ENCODE measurements around the gene IFT81. TPM values are rescaled to one million over a fixed set of nuclear protein-coding genes. Genes with fewer than 3 reads are reported as not detected.
"Not testable (repeated sequence)": the region's sequence is repeated elsewhere in the genome, so short reads cannot be mapped to it uniquely, and the experiment has no call there.

Gene IFT81
- total RNA-seq, 2 experiments from 2014 or later: 1.7 to 2.2 TPM

DNA sequence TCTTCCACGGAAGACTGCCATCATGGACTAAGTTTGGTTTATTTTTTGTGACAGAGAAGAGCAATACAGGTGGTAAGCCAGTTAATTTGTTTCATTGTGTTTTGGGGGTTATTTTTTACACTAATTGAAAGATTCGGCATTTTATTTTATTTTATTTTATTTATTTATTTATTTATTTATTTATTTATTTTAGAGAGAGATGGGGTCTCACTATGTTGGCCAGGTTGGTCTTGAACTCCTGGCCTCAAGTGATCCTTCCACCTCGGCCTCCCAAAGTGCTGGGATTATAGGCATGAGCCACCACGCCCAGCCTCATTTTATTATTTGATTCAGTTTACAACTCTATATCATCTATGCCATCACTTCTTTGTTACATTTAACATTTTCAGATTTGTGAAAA, 104.2 kb downstream of the IFT81 start:
- H3K36me3 Mint-ChIP-seq (ENCODE audit: low read depth); H3K27me3 Mint-ChIP-seq (ENCODE audit: low read depth); DNase-seq; H3K9me3 Mint-ChIP-seq; CTCF ChIA-PET; H3K4me3 Mint-ChIP-seq; H3K27ac Mint-ChIP-seq; H3K4me1 Mint-ChIP-seq (ENCODE audit: low read depth); intact Hi-C loops (cut with micrococcal nuclease): not testable (repeated sequence)

DNA sequence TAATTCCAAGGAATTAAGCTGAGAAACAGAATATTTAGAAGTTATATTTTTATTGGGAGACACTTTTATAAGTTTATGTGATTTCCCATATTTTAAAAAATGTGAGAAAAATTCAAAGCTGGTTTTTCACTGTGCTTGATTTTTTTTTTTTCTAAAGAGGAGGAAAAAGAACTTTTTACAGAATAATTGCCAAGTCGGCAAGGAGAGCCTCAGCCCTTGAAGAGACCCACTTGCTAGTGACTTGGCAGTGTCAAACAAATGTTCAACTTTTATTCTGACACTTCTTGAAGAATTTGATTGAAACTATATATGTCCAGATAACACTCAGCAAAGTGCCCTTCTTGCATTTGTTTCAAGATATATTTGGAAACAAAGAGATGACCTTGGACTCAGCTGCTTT, 104.6 kb downstream of the IFT81 start:
- CTCF ChIA-PET: no interaction called here
- intact Hi-C loops (cut with micrococcal nuclease): no loop called here
- H3K36me3 Mint-ChIP-seq (ENCODE audit: low read depth): no peaks in the 10 kb centered on the region
- no peak overlapping the region for H3K27ac Mint-ChIP-seq
- H3K9me3 Mint-ChIP-seq: no peaks in the 10 kb centered on the region
- no peak overlapping the region for H3K4me3 Mint-ChIP-seq
- no peaks in the 10 kb centered on the region for H3K4me1 Mint-ChIP-seq (ENCODE audit: low read depth)
- no peak for DNase-seq
- H3K27me3 Mint-ChIP-seq (ENCODE audit: low read depth): peaks cover 4% of the 10 kb centered on the region

DNA sequence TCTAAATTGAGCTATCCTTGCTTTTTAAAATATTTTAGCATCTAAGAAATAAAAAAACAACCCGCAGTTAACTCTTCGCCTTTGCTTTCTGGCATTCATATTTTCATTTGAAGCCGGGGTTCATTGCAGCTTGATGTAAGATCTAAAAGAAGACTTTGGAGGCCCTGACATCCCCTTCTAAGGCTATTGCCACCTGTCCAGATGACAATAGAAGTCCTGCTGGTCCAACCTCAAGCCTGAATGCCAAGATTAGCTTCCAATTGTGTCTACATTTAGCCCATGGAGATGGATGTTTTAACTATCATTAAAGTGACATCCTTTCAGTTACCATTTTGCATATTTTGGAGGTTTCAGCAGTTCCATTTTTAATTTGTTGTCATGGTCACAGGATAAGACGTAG, 105.3 kb downstream of the IFT81 start:
- Mint-ChIP-seq H3K4me1 (ENCODE audit: low read depth) (no peaks in the 10 kb centered on the region), H3K36me3 (ENCODE audit: low read depth) (no peaks in the 10 kb centered on the region), H3K27me3 (ENCODE audit: low read depth) (peaks cover 4% of the 10 kb centered on the region), H3K27ac (no peak overlapping the region), H3K4me3 (no peak overlapping the region), H3K9me3 (no peaks in the 10 kb centered on the region)
- no peak for DNase-seq
- CTCF ChIA-PET: no interaction called here
- intact Hi-C loops (cut with micrococcal nuclease): no loop called here

DNA sequence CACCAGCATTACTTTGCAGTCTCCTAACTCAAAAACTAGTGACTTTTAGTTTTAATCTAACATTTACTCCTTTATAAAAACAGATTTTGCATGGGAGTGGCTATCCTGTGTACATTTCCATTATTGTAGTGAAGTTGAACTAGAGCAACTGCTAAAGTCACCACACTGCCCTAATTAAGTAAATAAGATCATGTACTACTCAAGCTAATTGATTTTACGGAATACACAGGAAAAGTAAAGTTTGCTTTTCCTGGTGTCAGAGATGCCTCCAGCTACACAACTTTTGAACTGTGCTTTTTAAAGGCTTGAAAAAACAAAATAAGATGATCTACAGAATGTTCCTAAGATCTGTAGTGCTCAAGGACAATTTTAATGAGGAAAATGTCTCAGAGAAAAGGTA, 106.5 kb downstream of the IFT81 start:
- H3K4me1 Mint-ChIP-seq (ENCODE audit: low read depth): no peaks in the 10 kb centered on the region
- no peak for DNase-seq
- peaks cover 4% of the 10 kb centered on the region for H3K27me3 Mint-ChIP-seq (ENCODE audit: low read depth)
- CTCF ChIA-PET: no interaction called here
- H3K27ac Mint-ChIP-seq: no peak overlapping the region
- no peak overlapping the region for H3K4me3 Mint-ChIP-seq
- intact Hi-C loops (cut with micrococcal nuclease): no loop called here
- H3K36me3 Mint-ChIP-seq (ENCODE audit: low read depth): no peaks in the 10 kb centered on the region
- no peaks in the 10 kb centered on the region for H3K9me3 Mint-ChIP-seq

DNA sequence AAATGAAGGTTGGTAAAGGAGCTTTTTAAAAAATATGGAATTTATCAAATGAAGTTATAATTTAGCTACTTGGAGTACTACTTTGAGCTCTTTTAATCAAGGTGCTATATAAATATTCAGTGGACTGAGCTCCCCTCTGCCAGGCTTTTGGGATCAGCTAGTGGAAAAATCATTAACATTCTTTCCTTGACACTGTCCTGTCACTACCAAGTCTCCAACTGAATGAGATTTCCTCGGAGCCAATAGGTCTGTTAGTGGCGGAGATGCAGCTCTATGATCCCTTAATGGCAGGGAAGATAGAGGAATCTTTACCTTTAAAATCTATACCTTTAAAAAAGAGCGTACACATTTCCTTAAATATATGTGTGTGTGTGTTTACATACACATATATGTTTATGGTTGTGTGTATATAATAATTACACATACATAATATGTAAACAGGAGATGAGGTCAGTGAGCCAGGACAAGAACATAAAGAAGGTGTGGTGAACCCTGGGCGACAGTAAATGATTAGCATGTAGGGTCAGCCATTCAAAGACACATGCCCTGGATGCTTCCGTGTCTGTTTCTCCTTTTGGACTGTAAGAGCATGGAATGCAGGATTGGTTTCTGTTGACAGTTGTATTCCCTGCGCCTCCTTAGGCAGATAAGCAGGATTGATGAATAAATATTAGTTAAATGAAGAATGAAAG, 109.2 kb downstream of the IFT81 start:
- DNase-seq: no peak
- Mint-ChIP-seq H3K36me3 (ENCODE audit: low read depth) (no peaks in the 10 kb centered on the region), H3K4me1 (ENCODE audit: low read depth) (no peaks in the 10 kb centered on the region), H3K9me3 (no peaks in the 10 kb centered on the region), H3K27ac (no peak overlapping the region), H3K27me3 (ENCODE audit: low read depth) (no peaks in the 10 kb centered on the region), H3K4me3 (no peak overlapping the region)
- CTCF ChIA-PET: no interaction called here
- intact Hi-C loops (cut with micrococcal nuclease): no loop called here

DNA sequence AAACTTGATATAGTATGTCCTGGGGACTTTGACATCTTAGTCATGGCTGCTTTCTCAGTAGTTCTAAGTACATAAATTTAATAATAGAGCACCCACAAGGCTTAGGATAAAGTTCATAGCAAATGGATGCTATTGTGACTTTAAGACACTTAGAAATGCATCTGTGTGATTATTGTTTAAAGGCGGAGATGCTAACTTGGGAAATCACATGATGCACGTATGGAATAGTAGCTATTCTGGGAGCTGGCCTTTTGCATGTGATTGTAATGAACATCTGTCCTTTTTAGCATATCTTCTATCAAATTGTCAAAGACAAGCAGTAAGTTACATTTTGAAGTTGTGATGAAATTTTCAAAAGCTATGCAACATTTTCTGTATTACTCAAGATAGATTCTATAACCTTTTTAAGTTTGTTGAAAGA, 110.2 kb downstream of the IFT81 start:
- no peak for DNase-seq
- Mint-ChIP-seq H3K27ac (no peak overlapping the region), H3K4me1 (ENCODE audit: low read depth) (no peaks in the 10 kb centered on the region), H3K27me3 (ENCODE audit: low read depth) (no peaks in the 10 kb centered on the region), H3K4me3 (no peak overlapping the region), H3K36me3 (ENCODE audit: low read depth) (no peaks in the 10 kb centered on the region), H3K9me3 (no peaks in the 10 kb centered on the region)
- intact Hi-C loops (cut with micrococcal nuclease): no loop called here
- CTCF ChIA-PET: interaction anchor here (0.6 to 1.1 kb wide), 2 partner anchors 11 to 48 kb away, joined by 3 read pairs; no protein-coding TSS in a partner anchor

DNA sequence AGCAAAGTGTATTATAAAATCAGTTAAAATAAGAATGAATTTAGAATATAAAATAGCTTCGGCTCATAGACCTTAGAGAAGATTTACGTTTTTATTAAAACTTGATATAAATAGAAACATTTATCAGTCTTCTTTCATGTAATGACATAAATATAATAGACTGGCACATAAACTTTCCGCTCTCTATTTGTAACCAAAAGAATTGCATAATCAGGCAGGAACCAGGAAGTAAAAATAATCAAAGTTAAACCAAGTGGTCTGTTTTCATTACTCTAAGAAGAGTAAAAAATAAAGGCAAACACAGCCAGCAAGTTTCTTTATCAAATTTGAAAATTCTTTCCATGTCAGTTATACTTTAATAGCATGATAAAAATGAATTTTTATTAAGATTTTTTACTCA, 110.6 kb downstream of the IFT81 start:
- no peak overlapping the region for H3K27ac Mint-ChIP-seq
- CTCF ChIA-PET: interaction anchor here (1.1 kb wide), 1 partner anchor 11 kb away, joined by 3 read pairs; no protein-coding TSS in a partner anchor

DNA sequence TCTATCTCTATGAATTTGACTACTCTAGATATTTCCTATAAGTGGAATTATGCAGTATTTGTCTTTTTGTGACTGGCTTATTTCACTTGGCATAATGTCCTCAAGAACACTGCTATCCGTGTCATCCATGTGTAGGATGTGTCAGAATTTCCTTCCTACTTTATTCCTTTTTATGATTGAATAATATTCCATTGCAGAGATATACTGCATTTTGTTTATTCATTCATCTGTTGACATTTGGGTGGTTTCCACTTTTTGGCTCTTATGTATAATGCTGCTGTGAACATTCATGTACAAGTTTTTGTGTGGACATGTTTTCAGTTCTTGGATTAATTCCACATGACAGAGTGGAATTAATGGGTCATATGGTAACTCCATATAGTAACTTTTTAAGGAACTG, 111.2 kb downstream of the IFT81 start:
- H3K36me3 Mint-ChIP-seq (ENCODE audit: low read depth): no peaks in the 10 kb centered on the region
- no peaks in the 10 kb centered on the region for H3K27me3 Mint-ChIP-seq (ENCODE audit: low read depth)
- no peak overlapping the region for H3K27ac Mint-ChIP-seq
- CTCF ChIA-PET: no interaction called here
- no peaks in the 10 kb centered on the region for H3K4me1 Mint-ChIP-seq (ENCODE audit: low read depth)
- intact Hi-C loops (cut with micrococcal nuclease): no loop called here
- no peaks in the 10 kb centered on the region for H3K9me3 Mint-ChIP-seq
- no peak for DNase-seq
- H3K4me3 Mint-ChIP-seq: no peak overlapping the region

More for the DNA sequence above, 110.6 kb downstream of the IFT81 start:
- Mint-ChIP-seq H3K4me3 (no peak overlapping the region), H3K27me3 (ENCODE audit: low read depth) (no peaks in the 10 kb centered on the region), H3K36me3 (ENCODE audit: low read depth) (no peaks in the 10 kb centered on the region), H3K4me1 (ENCODE audit: low read depth) (no peaks in the 10 kb centered on the region), H3K9me3 (no peaks in the 10 kb centered on the region)
- no peak for DNase-seq
- intact Hi-C loops (cut with micrococcal nuclease): no loop called here

DNA sequence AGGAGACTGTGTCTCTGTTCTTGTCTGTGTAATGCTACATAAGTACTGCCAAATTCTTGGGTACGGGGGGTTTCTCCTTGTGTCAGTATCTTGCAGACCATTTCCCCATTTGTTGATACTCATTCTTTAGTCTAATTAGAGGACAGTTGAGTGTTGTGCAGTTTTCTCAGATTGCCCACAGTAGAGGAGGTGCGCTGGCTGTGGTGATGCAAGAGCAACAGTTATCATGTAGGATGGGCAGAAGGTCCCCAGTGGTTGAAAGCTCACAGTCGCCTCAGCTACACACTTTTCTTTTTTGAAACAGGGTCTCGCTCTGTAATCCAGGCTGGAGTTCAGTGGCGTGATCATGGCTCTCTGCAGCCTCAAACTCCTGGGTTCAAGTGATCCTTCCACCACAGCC, 119.1 kb downstream of the IFT81 start:
- CTCF ChIA-PET: no interaction called here
- H3K9me3 Mint-ChIP-seq: no peaks in the 10 kb centered on the region
- intact Hi-C loops (cut with micrococcal nuclease): no loop called here
- no peak overlapping the region for H3K27ac Mint-ChIP-seq
- no peaks in the 10 kb centered on the region for H3K27me3 Mint-ChIP-seq (ENCODE audit: low read depth)
- H3K36me3 Mint-ChIP-seq (ENCODE audit: low read depth): no peaks in the 10 kb centered on the region
- no peak overlapping the region for H3K4me3 Mint-ChIP-seq
- DNase-seq: no peak
- no peaks in the 10 kb centered on the region for H3K4me1 Mint-ChIP-seq (ENCODE audit: low read depth)

DNA sequence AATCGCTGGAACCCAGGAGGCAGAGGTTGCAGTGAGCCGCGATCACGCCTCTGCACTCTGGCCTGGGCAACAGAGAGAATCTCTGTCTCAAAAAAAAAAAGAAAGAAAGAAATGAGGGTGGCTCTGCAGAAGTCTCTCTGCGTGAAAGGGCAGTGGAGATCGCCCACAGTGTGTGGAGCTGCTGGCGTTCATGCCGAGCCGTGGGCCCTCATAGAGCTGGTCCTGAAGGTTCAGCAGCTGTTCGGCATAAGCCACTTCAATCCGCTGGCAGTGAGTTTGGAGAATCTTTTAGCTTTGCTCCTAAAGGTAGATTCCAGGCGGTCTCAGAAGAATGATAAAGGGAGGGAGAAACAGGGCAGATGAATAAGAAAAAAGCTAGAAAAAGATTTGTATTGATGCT, 120.2 kb downstream of the IFT81 start:
- no peak overlapping the region for H3K27ac Mint-ChIP-seq
- H3K27me3 Mint-ChIP-seq (ENCODE audit: low read depth): no peaks in the 10 kb centered on the region
- H3K4me3 Mint-ChIP-seq: no peak overlapping the region
- intact Hi-C loops (cut with micrococcal nuclease): no loop called here
- no peak for DNase-seq
- no peaks in the 10 kb centered on the region for H3K36me3 Mint-ChIP-seq (ENCODE audit: low read depth)
- no peaks in the 10 kb centered on the region for H3K9me3 Mint-ChIP-seq
- H3K4me1 Mint-ChIP-seq (ENCODE audit: low read depth): no peaks in the 10 kb centered on the region
- CTCF ChIA-PET: interaction anchor here (0.6 to 0.9 kb wide), 2 partner anchors 13 to 86 kb away, joined by 3 read pairs; no protein-coding TSS in a partner anchor

DNA sequence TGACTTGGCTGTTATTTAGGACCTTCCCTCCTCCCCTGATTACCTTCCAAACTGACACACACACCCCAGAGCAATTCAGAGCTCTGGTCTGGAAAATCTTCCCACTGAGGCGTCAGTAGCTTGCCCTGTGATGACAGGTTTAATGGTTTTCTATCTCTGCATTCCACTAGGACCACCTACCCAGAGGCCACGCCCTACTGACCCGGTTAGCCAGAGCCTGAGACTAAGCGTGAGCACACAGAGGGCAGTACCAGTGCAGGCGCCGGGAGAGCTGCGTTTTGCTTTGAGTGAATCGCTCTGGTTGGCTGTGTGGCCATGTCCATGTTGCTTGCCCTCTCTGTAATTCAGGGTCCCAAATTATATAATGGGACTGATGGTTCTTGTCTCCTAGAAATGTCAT, 120.7 kb downstream of the IFT81 start:
- intact Hi-C loops (cut with micrococcal nuclease): loop anchor here (1.0 kb wide), 1 partner anchor 145 kb away; no protein-coding TSS in a partner anchor
- no peaks in the 10 kb centered on the region for H3K36me3 Mint-ChIP-seq (ENCODE audit: low read depth)
- no peak for DNase-seq
- no peaks in the 10 kb centered on the region for H3K9me3 Mint-ChIP-seq
- no peaks in the 10 kb centered on the region for H3K27me3 Mint-ChIP-seq (ENCODE audit: low read depth)
- H3K4me3 Mint-ChIP-seq: no peak overlapping the region
- H3K27ac Mint-ChIP-seq: no peak overlapping the region
- H3K4me1 Mint-ChIP-seq (ENCODE audit: low read depth): no peaks in the 10 kb centered on the region
- CTCF ChIA-PET: interaction anchor here (0.6 to 0.9 kb wide), 2 partner anchors 12 to 85 kb away, joined by 3 read pairs; no protein-coding TSS in a partner anchor

DNA sequence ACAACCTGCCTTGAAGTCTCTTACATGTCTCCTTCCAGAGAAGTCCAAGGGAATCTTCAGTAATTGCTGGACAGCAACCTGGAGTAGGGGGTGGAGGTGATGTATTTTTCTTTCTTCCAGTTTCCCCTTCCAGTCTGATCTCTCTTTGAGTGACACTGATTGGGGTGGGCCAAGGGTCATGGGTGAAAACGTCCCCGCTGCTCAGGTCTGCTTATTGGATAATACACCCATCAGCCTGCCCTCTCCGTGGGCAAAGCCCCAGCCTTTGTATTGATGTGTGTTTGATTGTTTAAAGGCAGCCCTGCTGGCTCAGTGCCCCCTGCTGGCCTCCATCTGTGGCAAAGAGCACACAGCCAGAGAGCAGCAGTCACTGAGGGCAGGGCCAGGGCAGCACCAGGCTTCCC, 121.2 kb downstream of the IFT81 start:
- Mint-ChIP-seq H3K27me3 (ENCODE audit: low read depth) (no peaks in the 10 kb centered on the region), H3K4me1 (ENCODE audit: low read depth) (no peaks in the 10 kb centered on the region), H3K9me3 (no peaks in the 10 kb centered on the region), H3K36me3 (ENCODE audit: low read depth) (no peaks in the 10 kb centered on the region), H3K4me3 (no peak overlapping the region), H3K27ac (no peak overlapping the region)
- CTCF ChIA-PET: interaction anchor here (0.6 to 1.5 kb wide), 4 partner anchors 18 to 146 kb away, joined by 3 to 4 read pairs (median 3); no protein-coding TSS in a partner anchor
- peak; percentile 56 for DNase-seq
- intact Hi-C loops (cut with micrococcal nuclease): loop anchor here (1.0 kb wide), 1 partner anchor 145 kb away; no protein-coding TSS in a partner anchor

DNA sequence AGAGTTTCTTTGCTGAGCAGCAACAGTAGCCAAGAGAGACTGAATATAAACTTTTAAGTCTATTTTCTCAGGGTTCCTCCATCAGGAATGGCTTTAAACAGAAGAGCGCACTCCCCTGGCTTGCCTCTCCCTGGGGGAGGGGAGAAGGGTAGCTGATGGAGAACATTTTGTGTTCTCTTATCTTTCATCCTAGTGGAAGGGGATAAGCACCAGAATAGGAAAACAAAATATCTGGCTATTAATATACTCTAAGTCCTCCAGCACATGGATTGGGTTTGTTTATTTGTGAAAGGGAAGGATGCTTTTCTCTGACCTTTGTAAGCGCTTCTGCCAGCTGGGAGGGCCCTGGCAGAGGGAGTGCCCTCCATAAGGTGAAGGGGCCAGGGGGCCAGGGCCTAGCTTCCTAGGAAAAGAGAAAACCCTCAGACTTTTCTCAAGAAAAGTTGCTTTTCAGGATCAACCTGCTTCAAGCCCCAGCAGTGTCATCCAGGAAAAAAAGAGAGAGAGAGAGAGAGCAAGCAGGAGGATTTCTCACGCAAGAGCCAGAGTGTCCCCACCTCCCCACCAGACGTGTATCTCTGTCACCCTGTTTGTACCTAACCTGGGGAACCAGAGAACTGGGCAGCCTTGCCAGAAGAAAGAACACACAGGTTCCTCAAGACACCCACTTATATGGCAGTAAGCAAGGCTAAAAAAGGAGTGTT, 122.6 kb downstream of the IFT81 start:
- no peaks in the 10 kb centered on the region for H3K4me1 Mint-ChIP-seq (ENCODE audit: low read depth)
- no peak for DNase-seq
- H3K9me3 Mint-ChIP-seq: no peaks in the 10 kb centered on the region
- H3K36me3 Mint-ChIP-seq (ENCODE audit: low read depth): no peaks in the 10 kb centered on the region
- intact Hi-C loops (cut with micrococcal nuclease): no loop called here
- no peaks in the 10 kb centered on the region for H3K27me3 Mint-ChIP-seq (ENCODE audit: low read depth)
- H3K4me3 Mint-ChIP-seq: no peak overlapping the region
- CTCF ChIA-PET: interaction anchor here (1.5 kb wide), 1 partner anchor 145 kb away, joined by 4 read pairs; no protein-coding TSS in a partner anchor
- no peak overlapping the region for H3K27ac Mint-ChIP-seq

Data from activated naive CD4-positive, alpha-beta T cell treated with anti-CD3 and anti-CD28 coated beads for 36 hours (primary cell).